Measurements from ENCODE around the gene DYNC2H1. TPM values are rescaled to one million over a fixed set of nuclear protein-coding genes. Genes with fewer than 3 reads are reported as not detected.

DYNC2H1 gene
- total RNA-seq, result 1 to 10 TPM; 3.2 to 3.3 TPM

- ChIA-PET POLR2A (interaction anchor here (0.6 to 2.0 kb wide), 2 partner anchors 12 to 18 kb away, joined by 3 to 33 read pairs; partner anchors contain the start of gene DCUN1D5), CTCF (interaction anchor here (0.8 to 1.4 kb wide), 4 partner anchors 11 to 40 kb away, joined by 3 to 6 read pairs (median 3); partner anchors contain the start of gene DCUN1D5)
Measured at GRCh38 chr11:103108933-103109817, at the start of gene DYNC2H1. Gene DYNC2H1, plus strand, starts transcription at chr11:103109426. Its CDS starts 149 bp downstream, at chr11:103109575.

GRCh38 chr11:103061656-103062055 is 47.6 kb upstream of the DYNC2H1 start:
- ChIA-PET POLR2A (no interaction called here), CTCF (interaction anchor here (0.6 kb wide), 1 partner anchor 9 kb away, joined by 3 read pairs; no protein-coding TSS in a partner anchor)

- POLR2A ChIA-PET, result no interaction called here
- CTCF ChIA-PET, result interaction anchor here (0.6 kb wide), 1 partner anchor 43 kb away, joined by 3 read pairs; no protein-coding TSS in a partner anchor
Measured at GRCh38 chr11:103067118-103067517, 42.1 kb upstream of the DYNC2H1 start.

GRCh38 chr11:103069367-103069766 is 39.9 kb upstream of the DYNC2H1 start:
- POLR2A ChIA-PET, result no interaction called here
- CTCF ChIA-PET, result interaction anchor here (1.6 kb wide), 1 partner anchor 40 kb away, joined by 3 read pairs; the partner anchor contains the start of gene DYNC2H1

- CTCF ChIA-PET, result interaction anchor here (0.7 kb wide), 1 partner anchor 9 kb away, joined by 3 read pairs; no protein-coding TSS in a partner anchor
Measured at GRCh38 chr11:103070142-103070541, 39.1 kb upstream of the DYNC2H1 start.

GRCh38 chr11:103071008-103071407 is 38.2 kb upstream of the DYNC2H1 start:
- ChIA-PET CTCF (no interaction called here), POLR2A (no interaction called here)

More at GRCh38 chr11:103070142-103070541, 39.1 kb upstream of the DYNC2H1 start:
- POLR2A ChIA-PET, result no interaction called here

- POLR2A ChIA-PET, result no interaction called here
- CTCF ChIA-PET, result no interaction called here
Measured at GRCh38 chr11:103076361-103076760, 32.9 kb upstream of the DYNC2H1 start.

- POLR2A ChIA-PET, result interaction anchor here (0.5 kb wide), 1 partner anchor 19 kb away, joined by 4 read pairs; no protein-coding TSS in a partner anchor
- CTCF ChIA-PET, result no interaction called here
Measured at GRCh38 chr11:103077554-103077953, 31.7 kb upstream of the DYNC2H1 start.

- ChIA-PET POLR2A (no interaction called here), CTCF (no interaction called here)
Measured at GRCh38 chr11:103078710-103079109, 30.5 kb upstream of the DYNC2H1 start.

- ChIA-PET POLR2A (no interaction called here), CTCF (no interaction called here)
Measured at GRCh38 chr11:103079833-103080232, 29.4 kb upstream of the DYNC2H1 start.

- ChIA-PET POLR2A (no interaction called here), CTCF (no interaction called here)
Measured at GRCh38 chr11:103085758-103086365, 23.4 kb upstream of the DYNC2H1 start.

GRCh38 chr11:103086461-103086860 is 22.8 kb upstream of the DYNC2H1 start:
- ChIA-PET CTCF (no interaction called here), POLR2A (no interaction called here)

GRCh38 chr11:103091064-103091800 is 18.0 kb upstream of the DYNC2H1 start:
- ChIA-PET CTCF (interaction anchor here (1.2 to 1.4 kb wide), 2 partner anchors 18 to 55 kb away, joined by 5 to 6 read pairs; partner anchors contain the start of gene DYNC2H1), POLR2A (interaction anchor here (3.3 kb wide), 1 partner anchor 18 kb away, joined by 33 read pairs; the partner anchor contains the start of gene DYNC2H1)

GRCh38 chr11:103091801-103092524 is 17.3 kb upstream of the DYNC2H1 start, which contains the start of gene DCUN1D5:
Gene DCUN1D5, minus strand, starts transcription at chr11:103092160. Its CDS starts 288 bp downstream, at chr11:103091872.
- ChIA-PET CTCF (interaction anchor here (1.2 to 1.4 kb wide), 2 partner anchors 17 to 55 kb away, joined by 5 to 6 read pairs; partner anchors contain the start of gene DYNC2H1), POLR2A (interaction anchor here (0.8 to 3.3 kb wide), 2 partner anchors 15 to 17 kb away, joined by 3 to 33 read pairs; partner anchors contain the start of gene DYNC2H1)

- POLR2A ChIA-PET, result interaction anchor here (0.6 kb wide), 1 partner anchor 12 kb away, joined by 3 read pairs; the partner anchor contains the start of gene DYNC2H1
- CTCF ChIA-PET, result no interaction called here
Measured at GRCh38 chr11:103097279-103097678, 11.9 kb upstream of the DYNC2H1 start.

GRCh38 chr11:103109818-103110388 is 677 bp downstream of the DYNC2H1 start:
- POLR2A ChIA-PET, result interaction anchor here (2.0 kb wide), 1 partner anchor 19 kb away, joined by 33 read pairs; the partner anchor contains the start of gene DCUN1D5

GRCh38 chr11:103110391-103110790 is 1.2 kb downstream of the DYNC2H1 start:
- POLR2A ChIA-PET, result interaction anchor here (2.0 kb wide), 1 partner anchor 19 kb away, joined by 33 read pairs; the partner anchor contains the start of gene DCUN1D5
- CTCF ChIA-PET, result no interaction called here

More at GRCh38 chr11:103109818-103110388, 677 bp downstream of the DYNC2H1 start:
- CTCF ChIA-PET, result interaction anchor here (0.8 to 1.4 kb wide), 4 partner anchors 10 to 41 kb away, joined by 3 to 6 read pairs (median 3); partner anchors contain the start of gene DCUN1D5

- ChIA-PET CTCF (no interaction called here), POLR2A (no interaction called here)
Measured at GRCh38 chr11:103111400-103111799, 2.2 kb downstream of the DYNC2H1 start.

Measured in activated CD8-positive, alpha-beta memory T cell treated with anti-CD3 and anti-CD28 coated beads for 36 hours (primary cell).